COLO829 (cell line): Measurements from ENCODE around the gene DAD1.

ENCODE experiments used
- DNase-seq: peaks from one replicate; pipeline ENCODE4 v3.0.0; 2012; ENCODE audit warnings: low spot score

The DAD1 gene

GRCh38 chr14:22517117-22517720, 71.8 kb downstream of the DAD1 start:
- no peak for DNase-seq

- DNase-seq: no peak
These were observed 73.1 kb downstream of the DAD1 start for GRCh38 chr14:22515929-22516328.
